ENCODE measurements around the gene RBM33.

GRCh38 chr7:155825336-155825735 lies 180.9 kb downstream of the RBM33 start:
- no peak for TF ChIP-seq USF1 (IDR thresholded peaks at IDR 0.05)
- no peak for TF ChIP-seq EP300 (IDR thresholded peaks at IDR 0.05; ENCODE audit: borderline replicate concordance)
